ENCODE data around the gene CELF4.

The CELF4 gene

DNA sequence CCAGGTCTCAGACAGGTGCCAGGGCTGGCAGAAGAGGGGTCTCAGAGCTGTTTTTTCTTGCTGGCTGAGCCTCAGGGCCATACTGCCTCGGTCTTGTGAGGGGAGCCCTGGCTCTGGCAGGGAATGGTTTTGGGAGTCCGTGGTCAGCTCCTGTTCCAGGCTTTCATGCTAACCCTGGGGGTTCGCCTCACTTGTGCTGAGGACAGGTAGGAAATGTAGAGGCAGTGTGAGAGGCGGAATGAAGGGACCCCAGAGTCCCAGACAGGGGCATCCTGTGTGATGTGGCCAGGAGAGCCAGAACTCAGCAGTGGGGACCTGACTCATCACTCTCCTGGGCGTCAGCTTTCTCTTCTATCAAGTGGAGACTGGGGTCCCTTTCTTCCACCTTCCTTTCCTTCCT, 5.7 kb upstream of the CELF4 start:
- DNase-seq, result no peak

DNA sequence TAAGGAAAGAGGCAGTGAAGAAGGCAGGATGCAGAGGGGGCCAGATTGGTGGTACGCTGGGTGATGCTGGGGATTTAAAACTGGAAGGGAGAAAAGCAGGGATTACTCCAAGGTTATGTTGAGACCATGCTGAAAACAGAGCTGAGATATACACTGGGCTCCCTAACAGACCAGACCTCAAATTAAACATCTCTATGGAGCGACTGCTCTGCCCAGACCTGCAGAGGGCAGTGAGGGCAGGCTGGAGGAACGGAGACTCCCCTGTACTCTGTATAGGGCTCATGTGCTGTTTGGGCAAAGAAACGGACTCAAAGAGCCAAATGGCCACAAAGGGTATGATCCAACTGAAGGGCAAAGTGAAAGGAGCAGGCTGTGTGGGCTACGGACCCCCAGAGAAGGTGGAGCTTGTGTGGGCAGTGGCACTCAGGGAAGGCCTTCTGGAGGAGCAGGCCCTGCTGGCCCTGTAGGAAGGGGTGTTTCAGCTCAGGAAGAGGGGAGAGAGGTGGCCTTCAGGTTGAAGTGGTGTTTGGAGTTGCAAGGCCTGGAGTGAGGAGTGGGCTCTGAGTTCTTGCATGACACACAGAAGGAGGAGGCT, 4.8 kb upstream of the CELF4 start:
- DNase-seq, result no peak

DNA sequence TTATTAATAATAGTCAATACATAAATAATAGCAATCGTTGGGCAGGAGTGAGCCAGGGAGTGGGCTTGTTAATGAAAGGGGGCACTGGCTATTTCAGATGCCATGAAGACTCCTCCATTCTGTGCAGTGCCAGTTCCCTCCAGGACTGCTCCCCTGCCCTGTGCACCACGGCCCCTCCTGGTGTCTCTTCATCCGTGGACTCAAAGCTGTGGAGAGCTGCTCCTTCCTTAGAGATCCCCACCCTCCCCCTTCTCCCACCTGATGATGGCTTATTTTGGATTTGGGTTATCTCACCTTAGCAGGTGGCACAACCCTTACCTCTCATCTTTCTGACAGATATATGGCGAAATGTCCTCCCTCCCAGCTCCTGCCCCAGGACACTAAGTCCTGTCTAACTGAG, 3.1 kb upstream of the CELF4 start:
- no peak for DNase-seq

DNA sequence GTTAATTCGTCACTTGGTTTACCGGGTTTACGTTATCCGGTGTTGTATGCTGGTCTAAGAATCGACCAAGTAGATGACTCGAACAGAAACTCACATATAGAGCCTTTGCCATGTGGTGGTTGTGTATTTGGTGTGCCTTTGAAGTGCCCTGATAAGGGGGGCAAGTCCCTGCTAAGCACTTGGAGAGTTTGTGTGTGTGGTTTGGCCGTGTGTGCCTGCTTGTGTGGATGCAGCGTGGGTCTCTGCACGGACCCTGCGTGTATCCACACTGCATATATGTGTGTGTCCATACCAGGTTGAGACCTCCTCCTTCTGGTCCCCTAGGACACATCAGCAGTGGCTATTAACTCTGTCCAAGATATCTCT, 2.4 kb upstream of the CELF4 start:
- DNase-seq, result no peak

DNA sequence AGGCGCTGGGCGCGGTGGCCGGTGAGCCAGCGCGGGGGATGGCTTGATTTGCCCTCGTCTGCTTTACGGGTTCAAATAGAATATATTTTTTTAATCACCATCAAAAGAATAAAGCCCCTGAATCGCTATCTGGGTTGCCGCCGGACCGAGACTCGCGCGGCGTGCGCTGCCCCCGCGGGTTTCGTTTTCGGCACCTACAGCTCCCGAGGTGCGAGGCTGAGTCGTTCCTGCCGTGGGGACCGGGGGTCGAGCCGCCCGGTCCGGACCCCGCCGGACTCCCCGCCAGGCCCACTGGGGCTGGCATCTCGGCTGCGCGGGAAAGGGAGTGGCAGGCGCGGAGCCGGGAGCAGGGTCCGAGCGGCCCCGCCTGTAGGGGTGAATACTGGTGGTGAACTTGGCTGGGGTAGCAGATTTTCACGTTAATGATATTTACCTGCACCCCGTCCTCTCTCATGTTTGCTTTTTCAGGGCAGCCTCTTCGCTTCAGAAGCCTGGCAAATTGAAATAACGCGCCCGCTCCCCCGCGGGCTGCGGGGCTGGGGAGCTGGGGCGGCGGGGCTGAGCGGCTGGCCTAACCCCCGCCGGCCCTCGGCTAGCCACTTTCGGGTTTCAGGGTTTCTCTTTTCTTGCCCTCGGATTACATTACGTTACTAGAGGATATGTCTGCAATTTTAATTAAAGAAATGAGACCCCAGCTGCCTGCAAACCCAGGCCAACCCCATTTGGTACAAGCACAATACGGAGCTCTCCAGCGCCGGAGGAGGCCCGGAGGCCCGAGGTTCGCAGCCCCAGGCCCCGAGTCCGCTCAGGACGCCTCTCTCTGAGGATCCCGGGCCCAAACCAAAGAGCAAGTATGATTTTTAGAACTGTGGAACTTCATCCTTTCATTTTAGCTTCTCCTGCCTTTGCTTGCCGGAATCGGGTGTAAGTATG, 1.7 kb upstream of the CELF4 start:
- no peak for DNase-seq

DNA sequence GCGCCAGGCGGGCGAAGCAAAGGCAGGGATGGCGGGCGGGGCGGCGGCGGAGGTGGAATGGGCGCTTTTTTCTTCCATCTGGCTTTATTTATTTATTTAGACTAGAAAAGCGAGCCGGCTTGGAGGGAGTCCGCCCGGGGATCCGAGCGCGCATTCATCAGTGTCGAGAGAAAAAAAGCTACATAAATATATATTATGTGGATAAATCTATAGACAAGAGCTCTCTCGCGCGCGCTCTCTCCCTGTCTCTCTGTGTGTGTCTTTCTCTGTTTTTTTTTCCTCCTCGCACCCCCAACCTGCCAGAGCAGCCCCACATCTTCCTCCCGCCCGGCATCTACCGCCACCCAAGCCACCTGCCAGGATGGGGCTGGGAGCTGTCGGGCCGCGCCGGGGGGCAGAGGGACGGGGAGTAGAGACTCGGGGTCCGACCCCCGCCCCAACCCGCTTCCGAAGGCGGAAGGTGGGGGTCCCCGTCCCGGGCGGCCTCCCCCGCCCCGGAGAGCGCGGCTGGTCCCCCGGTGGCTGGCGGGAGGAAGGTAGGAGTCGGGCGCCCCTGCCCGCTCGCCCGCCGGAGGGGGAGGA, 972 bp upstream of the CELF4 start:
- no peak for DNase-seq

DNA sequence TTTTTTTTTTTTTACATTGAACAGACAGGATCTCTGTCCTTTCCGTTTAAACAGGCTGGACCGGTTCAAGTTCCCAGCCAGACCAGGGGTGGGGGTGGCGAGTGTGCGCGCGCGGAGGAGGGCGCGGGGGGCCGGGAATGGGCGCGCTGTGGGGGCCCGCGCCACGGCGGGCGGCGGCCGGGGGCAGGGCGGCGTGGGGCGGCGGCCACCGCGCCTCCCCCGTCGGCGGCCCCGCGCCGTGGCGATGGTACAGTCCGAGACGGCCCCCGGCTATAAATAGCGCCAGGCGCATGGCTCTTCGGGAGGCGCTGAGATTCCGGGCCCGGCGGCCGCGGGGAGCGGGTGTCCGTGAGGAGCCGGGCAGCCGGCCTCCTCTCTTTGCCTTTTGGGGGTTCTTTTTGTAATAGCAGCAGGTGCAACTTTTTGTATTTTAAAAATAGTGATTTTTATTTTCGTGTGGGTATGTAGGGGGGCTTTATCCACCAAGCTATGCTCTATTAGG, 430 bp upstream of the CELF4 start:
- DNase-seq, result no peak

DNA sequence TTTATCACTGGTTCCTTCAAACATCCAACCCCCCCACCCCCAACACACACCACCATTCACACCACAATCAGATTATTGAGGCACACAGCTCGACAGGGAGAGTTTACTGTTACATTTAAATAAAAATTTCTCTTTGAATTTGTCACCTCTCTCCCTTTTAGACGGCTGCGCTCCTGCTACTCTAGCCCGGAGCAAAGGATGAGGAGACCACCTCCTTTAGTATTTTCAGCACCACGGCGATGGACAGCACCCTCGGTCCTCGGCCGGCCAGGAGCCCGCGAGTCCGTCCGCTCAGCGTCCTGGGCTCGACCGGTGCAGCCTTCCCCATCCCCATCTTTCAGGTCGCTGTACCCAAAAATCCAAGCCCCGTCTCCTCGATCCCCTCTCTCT, 892 bp downstream of the CELF4 start:
- DNase-seq, result no peak

DNA sequence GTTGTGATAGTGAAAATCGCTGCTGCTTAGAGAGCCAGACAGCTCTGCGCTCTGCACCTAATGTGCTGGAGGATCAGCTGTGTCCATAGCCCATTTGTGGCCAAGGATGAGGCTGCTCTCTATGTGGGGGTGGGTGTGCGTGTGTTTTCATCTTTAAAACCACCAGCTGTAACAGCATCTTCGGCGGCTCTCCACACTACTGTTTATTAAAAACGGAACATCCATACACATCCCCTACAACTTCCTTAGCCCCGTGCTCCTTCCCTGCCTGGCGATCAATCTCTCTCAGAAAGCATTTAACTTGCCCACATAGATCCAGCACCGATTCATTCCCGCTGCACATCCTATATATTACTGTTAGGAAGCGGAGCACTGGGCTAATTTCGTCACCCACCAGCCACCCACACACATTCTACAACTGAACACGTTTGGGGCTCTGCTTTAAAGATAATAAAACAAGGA, 1.6 kb downstream of the CELF4 start:
- no peak for DNase-seq

DNA sequence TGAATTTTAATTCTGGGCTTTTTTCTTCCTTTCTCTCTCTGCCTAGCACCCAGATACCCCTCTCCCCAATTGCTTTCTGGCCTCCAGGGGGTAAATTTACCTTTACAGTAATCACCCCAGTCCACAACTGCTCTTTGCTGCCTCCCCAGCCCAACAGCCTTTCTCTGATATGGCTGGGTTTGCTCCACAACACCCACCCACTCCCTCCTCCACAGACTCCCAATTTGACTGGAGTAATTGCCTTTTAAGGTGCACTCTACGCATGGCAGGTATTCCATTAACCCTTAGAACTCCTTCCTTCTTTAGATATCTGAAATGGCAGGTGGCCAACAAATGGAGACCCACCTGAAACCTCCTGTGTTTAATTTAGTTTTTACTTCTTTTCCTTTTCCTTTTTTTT, 3.6 kb downstream of the CELF4 start:
- no peak for DNase-seq

DNA sequence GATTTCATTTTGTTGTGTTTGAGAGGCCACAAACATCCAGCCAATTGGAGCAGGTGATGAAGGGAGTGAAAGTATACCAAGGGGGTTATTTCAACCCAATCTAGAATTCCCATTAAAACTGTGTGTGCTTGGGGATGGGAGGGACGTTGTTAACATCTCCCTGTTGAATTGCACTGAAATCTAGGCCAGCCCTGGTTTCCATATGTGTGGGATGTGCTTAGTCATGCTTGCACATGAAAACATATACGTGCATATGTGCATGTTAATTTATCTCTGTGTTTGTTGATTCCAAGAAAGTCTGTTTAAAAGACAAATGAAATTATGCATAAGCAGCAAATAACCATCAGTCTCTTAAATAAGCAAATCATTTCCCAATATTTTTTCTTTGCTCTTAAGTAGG, 5.6 kb downstream of the CELF4 start:
- DNase-seq, result no peak

DNA sequence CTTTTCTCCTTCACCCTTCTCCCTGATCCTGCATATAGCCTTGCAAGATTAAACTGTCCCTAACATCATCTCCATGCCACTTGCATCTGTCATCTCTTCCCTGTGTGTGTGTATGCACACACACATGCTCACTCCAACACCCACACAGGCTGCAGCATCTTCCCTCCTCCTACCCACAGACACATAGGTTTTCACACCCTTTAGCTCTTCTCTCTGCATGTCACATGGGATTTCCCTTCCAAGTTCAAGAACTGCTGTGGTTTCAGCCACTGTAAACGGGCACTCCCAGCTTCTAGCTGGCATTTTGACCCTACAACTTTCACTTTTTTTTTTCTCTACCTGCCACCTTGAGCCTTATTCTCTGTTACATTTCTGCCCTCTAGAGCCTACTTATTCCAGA, 6.4 kb downstream of the CELF4 start:
- DNase-seq, result no peak

DNA sequence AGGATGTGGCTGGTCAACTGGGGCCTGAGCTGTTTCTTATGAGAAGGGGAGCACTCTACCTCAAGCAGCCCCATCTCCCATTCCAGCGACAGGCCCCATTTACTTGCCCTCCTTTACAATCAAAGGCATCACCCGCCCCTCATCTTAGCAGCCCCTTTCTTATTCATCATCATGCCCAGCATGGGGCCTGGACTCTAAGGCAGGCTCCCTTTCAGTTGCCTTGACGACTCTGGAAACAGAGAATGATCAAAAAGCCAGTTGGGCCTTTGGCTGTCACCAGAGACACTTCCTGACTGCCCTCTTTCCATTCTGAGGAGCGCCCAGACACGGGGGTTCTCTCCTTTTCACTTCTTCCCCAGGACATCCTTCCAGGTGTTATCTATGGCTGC, 11.2 kb downstream of the CELF4 start:
- DNase-seq, result no peak

DNA sequence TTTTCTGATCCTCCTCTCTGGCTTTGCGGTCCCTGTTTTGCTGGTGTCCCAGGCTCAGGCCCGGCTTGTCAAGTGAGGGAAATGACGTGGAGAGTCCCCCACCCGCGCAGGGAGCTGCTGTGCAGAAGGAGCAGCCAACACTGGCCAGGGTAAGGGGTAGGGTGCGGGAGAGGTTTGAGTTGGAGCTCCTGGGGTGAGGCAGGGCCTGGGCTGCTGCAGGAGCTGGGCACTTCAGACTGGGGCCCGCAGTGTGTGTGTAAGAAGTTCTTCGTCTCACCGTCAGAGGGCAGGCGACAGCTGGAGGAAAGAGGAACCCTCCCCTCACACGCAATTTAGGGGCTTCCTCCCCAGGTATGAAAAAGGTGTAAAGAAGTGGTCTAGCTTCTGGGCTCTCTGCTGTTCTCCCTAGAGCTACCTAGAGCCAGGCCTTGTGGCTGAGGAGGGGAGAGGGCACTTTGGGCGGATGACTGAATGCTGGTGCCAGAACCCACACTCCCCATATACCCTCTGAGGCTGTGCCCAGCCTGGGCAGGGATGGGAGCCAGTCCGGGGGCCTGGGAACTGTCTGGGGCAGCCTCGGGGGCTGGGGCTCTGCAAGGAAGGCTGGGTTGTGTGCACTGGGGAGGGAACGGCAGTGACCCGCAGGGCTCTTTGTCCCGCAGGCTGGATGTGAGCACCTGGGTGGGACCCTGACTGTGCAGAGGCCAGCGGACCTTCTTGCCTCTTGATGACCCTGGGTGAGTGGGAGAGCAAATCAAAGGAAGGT, 11.8 kb downstream of the CELF4 start:
- no peak for DNase-seq

DNA sequence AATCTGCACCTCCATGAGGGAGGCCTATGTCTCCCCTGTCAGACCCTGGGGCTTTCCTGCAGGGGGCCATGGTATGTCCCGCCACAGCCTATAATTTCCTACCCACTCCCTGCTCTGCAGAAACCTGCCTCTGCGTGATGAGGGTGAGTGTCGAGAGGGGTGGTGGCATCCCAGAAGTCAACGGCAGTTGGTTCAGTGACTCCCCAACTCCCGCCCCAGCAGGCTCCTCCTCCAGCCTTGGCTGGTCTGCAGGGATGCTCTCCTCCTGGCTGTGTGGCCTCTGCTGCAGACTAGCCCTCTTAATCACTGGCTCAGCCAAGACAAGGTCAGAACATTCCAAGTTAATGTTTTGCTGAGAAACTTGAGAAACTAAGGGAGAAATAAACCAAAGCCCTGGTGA, 13.3 kb downstream of the CELF4 start:
- no peak for DNase-seq

DNA sequence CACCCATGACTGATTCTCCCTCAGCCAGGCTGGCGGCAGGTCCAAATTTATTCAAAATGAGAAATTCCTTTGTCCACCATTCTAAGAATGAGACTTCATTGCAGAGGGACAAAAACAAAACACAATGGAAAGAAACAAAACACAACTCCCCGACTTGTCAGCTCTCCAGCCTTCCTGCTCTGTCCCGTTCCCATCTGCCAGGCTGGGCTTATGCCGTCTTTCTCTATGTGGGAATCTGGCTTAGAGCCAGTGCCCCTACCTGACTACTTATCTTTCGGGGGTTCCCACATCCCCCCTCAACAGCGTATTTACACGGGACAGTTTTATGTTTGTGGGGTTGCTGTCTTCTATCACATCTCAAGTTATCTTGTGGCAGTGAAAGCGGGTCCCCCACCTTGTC, 13.8 kb downstream of the CELF4 start:
- no peak for DNase-seq

DNA sequence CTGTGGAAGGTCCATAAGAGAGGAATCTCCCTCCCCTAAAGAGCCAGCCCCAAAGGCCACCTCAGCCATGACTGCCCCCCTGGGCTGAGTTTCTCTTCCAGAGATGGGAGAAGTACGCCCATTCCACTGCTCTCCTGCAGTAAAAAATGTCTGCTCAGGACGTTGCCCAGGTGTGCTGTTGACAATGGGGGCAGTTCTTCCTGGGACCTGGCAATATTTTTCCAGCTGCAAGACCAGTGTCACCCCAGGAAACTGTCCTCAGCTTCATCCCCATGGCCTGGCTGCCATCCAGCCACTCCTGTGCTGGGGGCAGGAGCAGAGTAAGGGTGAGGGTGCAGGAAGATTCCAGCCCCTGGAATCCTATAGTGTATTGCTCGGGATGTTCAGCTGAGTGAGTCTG, 14.3 kb downstream of the CELF4 start:
- no peak for DNase-seq

DNA sequence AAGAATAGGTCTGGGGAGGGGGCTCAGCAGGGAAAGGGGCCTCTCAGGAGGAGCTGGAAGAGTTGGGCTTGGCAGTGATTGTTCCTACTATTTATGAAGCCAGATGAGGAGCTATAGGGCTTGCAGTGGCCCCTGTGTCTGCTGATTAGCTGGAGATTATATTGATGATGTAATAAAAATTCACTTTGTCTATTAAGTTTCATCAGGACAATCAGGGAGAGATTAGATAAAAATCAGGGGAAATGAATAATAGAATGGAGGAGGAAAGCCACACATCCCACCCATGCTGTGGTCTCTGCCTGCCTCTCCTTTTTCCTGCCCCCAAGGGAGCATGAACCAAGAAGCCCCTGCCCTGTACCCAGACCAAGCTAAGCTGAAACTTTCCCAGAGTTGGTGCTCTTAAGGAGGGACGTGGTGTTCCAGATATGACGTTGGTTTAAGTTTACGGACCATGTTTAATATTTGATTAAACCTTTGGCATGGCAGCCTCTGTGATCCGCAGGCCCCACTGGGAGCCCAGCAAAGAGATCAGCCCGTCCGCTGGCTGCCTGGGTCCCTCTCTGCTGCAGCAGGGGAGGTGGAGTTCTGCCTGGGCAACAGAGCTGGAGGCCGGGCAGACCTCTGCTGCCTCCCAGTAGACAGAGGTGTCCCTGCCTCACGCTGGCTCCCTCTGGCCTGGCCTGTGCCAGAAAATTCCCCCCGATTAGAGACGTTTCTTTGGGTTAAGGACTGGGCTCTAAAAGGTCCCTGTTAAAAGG, 15.3 kb downstream of the CELF4 start:
- no peak for DNase-seq

DNA sequence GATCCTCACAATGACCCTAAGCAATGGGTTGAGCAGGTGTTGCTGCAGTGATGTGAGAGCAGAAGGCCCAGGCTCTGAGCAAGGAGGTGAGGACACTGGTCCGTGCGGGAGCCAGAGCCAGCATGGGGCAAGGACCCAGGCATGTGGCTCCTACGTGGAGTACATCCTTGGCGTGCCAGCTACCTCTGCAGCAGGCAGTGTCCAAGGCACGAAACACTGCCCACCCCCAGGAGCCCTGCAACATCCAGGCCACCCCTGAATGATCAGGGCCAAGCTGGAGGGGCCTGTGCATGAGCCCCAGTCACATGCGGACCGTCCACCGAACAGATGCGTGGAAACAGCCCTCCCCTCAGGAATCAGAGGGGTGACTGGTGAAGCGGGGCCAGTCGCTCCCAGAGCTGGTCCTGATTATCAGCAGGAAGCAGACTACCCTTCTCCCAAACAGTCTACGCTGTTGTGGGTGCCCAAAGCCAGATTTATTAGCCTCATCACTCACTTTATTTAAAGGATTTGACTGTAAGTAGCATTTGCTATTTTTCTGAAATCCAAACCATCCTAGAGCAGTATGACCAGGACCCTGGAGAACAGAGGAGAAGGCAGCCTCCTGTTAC, 16.8 kb downstream of the CELF4 start:
- no peak for DNase-seq

DNA sequence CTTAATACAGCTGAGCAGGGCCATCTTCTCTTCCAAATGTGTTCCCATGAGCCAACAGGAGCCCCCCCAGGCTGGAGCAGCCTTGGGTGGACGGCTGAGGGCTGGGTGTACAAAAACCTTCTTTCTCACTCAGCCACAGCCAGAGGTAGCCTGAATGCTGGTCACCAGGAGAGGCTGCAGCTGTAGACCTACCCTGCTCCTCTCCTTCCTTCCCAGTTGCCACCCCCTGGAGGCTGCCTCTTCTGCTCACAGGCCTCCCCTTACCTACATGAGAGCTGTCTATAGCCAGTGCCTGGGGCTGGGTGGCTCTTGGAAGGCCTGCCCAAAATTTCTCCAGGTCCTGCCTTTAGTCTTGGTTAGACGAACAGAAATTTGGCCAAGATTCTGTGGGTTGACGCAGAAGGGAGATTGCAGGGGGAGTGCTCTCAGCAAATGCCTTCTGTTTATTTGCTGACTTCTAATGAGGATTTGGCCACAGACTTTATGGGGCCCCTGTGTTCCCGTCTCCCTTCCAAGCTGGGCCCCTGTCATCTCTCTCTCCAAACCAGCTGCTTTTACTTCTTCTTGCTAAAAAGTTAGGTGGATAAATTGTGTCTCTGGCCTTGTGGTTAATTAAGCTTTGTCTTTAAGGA, 18.3 kb downstream of the CELF4 start:
- no peak for DNase-seq

DNA sequence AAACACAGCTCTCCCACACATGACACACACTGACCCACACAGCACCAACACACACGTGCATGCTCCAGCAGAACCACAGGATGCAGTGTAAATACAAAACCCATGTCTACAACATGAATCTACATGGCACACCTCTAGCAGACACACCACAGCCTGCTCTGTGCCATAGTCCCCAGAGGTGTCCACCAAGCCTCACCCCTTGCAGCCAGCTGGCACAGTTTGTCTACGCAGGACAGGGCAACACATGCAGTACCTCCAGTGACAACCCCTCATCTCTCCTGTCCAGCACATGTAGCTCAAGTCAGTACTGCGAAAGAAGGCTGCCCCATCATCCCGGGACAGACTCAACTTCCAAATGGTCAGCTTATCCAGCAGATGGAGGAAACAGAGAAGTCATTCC, 18.9 kb downstream of the CELF4 start:
- DNase-seq, result no peak

DNA sequence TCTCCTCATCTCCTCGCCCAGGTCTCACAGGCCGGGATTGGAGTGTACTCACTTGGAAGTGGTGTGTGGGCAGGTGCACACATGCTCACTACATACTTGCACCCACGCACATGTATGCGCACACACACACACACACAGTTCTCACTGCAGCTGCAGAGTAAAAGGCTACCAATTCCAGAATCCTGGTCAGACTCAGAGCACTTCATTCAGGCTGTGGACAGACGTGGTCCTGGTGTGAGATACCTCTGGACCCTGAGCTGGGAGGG, 19.4 kb downstream of the CELF4 start:
- no peak for DNase-seq

Measured in CD4-positive, alpha-beta T cell treated with Interferon alpha-2 for 1 hour (primary cell).